ENCODE data around the gene EGFR. TPM values are rescaled to one million over a fixed set of nuclear protein-coding genes. Genes with fewer than 3 reads are reported as not detected.
"Not testable (repeated sequence)": the region's sequence is repeated elsewhere in the genome, so short reads cannot be mapped to it uniquely, and the experiment has no call there.

EGFR gene
- total RNA-seq, 1 donor from 2014 or later = not detected

- intact Hi-C loops (cut with micrococcal nuclease) = no loop called here
Observed at GRCh38 chr7:55034776-55035175, 16.0 kb downstream of the EGFR start.

- intact Hi-C loops (cut with micrococcal nuclease) = not testable (repeated sequence)
Observed at GRCh38 chr7:55035410-55035809, 16.6 kb downstream of the EGFR start.

GRCh38 chr7:55036950-55037736 is 18.3 kb downstream of the EGFR start:
- intact Hi-C loops (cut with micrococcal nuclease) = no loop called here

- intact Hi-C loops (cut with micrococcal nuclease) = no loop called here
Observed at GRCh38 chr7:55043691-55044370, 25.0 kb downstream of the EGFR start.

- intact Hi-C loops (cut with micrococcal nuclease) = no loop called here
Observed at GRCh38 chr7:55044371-55044717, 25.5 kb downstream of the EGFR start.

- intact Hi-C loops (cut with micrococcal nuclease) = no loop called here
Observed at GRCh38 chr7:55044791-55045190, 26.0 kb downstream of the EGFR start.

- intact Hi-C loops (cut with micrococcal nuclease) = no loop called here
Observed at GRCh38 chr7:55046582-55047342, 27.9 kb downstream of the EGFR start.

- intact Hi-C loops (cut with micrococcal nuclease) = no loop called here
Observed at GRCh38 chr7:55048221-55048859, 29.5 kb downstream of the EGFR start.

GRCh38 chr7:55050281-55050680 is 31.5 kb downstream of the EGFR start:
- intact Hi-C loops (cut with micrococcal nuclease) = no loop called here

- intact Hi-C loops (cut with micrococcal nuclease) = no loop called here
Observed at GRCh38 chr7:55052081-55052480, 33.3 kb downstream of the EGFR start.

GRCh38 chr7:55052741-55053427 is 34.1 kb downstream of the EGFR start:
- intact Hi-C loops (cut with micrococcal nuclease) = no loop called here

GRCh38 chr7:55053651-55054571 is 35.1 kb downstream of the EGFR start:
- intact Hi-C loops (cut with micrococcal nuclease) = no loop called here

- intact Hi-C loops (cut with micrococcal nuclease) = no loop called here
Observed at GRCh38 chr7:55054758-55055157, 35.9 kb downstream of the EGFR start.

GRCh38 chr7:55055479-55055878 is 36.7 kb downstream of the EGFR start:
- intact Hi-C loops (cut with micrococcal nuclease) = no loop called here

- intact Hi-C loops (cut with micrococcal nuclease) = no loop called here
Observed at GRCh38 chr7:55056068-55056467, 37.3 kb downstream of the EGFR start.

GRCh38 chr7:55056577-55057480 is 38.0 kb downstream of the EGFR start:
- intact Hi-C loops (cut with micrococcal nuclease) = no loop called here

GRCh38 chr7:55058314-55058713 is 39.5 kb downstream of the EGFR start:
- intact Hi-C loops (cut with micrococcal nuclease) = no loop called here

GRCh38 chr7:55059021-55059420 is 40.2 kb downstream of the EGFR start:
- intact Hi-C loops (cut with micrococcal nuclease) = no loop called here

- intact Hi-C loops (cut with micrococcal nuclease) = no loop called here
Observed at GRCh38 chr7:55060085-55060484, 41.3 kb downstream of the EGFR start.
